ENCODE results near the gene IMMT.

Gene IMMT

DNA sequence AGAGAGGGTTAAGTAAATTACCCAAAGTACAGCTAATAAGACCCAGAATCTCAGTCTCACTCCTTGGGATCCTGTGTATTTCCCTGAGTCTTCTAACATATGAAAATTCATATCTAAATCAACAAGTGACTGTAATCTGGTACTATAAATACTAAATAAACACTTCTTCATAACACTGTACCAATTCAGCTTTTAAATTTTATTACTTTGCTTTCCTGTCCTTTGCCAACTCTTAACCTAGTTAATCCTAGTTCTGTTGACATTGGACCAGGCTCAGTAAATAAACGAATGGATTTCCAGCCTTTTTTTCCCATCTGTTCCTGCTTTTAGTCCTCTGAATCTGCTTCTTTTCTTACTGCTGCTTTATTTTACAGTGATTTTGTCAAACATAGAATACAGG is 17.8 kb upstream of the IMMT start:
- TF ChIP-seq RAD21 (IDR thresholded peaks at IDR 0.05; ENCODE audit: low read depth) (no peak), NFIC (IDR thresholded peaks at IDR 0.05) (no peak), EGR1 (IDR thresholded peaks at IDR 0.05) (no peak), ZBTB7A (IDR thresholded peaks at IDR 0.05; ENCODE audit: low read depth) (no peak), TEAD4 (IDR thresholded peaks at IDR 0.05) (no peak), CEBPB (IDR thresholded peaks at IDR 0.05) (no peak), FOXM1 (IDR thresholded peaks at IDR 0.05; ENCODE audit: borderline replicate concordance, low read depth) (no peak), YY1 (IDR thresholded peaks at IDR 0.05; ENCODE audit: low read depth) (no peak)
- TF ChIP-seq, protein P1, sequence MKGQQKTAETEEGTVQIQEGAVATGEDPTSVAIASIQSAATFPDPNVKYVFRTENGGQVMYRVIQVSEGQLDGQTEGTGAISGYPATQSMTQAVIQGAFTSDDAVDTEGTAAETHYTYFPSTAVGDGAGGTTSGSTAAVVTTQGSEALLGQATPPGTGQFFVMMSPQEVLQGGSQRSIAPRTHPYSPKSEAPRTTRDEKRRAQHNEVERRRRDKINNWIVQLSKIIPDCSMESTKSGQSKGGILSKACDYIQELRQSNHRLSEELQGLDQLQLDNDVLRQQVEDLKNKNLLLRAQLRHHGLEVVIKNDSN (IDR thresholded peaks at IDR 0.05): no peak

DNA sequence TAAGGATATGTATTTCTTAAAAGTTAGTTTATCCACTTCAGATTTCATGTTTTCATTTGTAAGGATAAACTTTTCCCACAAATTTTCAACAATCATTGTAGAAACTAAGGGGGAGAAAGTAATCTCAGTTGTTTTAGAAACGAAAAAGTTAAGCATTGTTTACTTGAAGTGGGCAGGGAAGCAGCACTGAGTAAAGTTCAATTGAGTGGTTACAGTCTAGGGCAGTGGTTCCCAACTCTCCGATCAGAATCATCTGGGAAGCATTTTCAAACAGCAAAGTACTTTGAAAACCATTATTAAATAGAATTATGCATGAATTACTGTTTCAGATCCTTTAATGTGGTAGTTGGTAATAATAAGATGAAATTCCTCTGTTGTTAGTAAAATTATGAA is 16.5 kb upstream of the IMMT start:
- no peak for TF ChIP-seq EP300 (IDR thresholded peaks at IDR 0.05; ENCODE audit: borderline replicate concordance)
- TF ChIP-seq, protein P2, sequence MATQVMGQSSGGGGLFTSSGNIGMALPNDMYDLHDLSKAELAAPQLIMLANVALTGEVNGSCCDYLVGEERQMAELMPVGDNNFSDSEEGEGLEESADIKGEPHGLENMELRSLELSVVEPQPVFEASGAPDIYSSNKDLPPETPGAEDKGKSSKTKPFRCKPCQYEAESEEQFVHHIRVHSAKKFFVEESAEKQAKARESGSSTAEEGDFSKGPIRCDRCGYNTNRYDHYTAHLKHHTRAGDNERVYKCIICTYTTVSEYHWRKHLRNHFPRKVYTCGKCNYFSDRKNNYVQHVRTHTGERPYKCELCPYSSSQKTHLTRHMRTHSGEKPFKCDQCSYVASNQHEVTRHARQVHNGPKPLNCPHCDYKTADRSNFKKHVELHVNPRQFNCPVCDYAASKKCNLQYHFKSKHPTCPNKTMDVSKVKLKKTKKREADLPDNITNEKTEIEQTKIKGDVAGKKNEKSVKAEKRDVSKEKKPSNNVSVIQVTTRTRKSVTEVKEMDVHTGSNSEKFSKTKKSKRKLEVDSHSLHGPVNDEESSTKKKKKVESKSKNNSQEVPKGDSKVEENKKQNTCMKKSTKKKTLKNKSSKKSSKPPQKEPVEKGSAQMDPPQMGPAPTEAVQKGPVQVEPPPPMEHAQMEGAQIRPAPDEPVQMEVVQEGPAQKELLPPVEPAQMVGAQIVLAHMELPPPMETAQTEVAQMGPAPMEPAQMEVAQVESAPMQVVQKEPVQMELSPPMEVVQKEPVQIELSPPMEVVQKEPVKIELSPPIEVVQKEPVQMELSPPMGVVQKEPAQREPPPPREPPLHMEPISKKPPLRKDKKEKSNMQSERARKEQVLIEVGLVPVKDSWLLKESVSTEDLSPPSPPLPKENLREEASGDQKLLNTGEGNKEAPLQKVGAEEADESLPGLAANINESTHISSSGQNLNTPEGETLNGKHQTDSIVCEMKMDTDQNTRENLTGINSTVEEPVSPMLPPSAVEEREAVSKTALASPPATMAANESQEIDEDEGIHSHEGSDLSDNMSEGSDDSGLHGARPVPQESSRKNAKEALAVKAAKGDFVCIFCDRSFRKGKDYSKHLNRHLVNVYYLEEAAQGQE (IDR thresholded peaks at IDR 0.05; ENCODE audit: low read depth): no peak
- no peak for TF ChIP-seq TEAD4 (IDR thresholded peaks at IDR 0.05)

DNA sequence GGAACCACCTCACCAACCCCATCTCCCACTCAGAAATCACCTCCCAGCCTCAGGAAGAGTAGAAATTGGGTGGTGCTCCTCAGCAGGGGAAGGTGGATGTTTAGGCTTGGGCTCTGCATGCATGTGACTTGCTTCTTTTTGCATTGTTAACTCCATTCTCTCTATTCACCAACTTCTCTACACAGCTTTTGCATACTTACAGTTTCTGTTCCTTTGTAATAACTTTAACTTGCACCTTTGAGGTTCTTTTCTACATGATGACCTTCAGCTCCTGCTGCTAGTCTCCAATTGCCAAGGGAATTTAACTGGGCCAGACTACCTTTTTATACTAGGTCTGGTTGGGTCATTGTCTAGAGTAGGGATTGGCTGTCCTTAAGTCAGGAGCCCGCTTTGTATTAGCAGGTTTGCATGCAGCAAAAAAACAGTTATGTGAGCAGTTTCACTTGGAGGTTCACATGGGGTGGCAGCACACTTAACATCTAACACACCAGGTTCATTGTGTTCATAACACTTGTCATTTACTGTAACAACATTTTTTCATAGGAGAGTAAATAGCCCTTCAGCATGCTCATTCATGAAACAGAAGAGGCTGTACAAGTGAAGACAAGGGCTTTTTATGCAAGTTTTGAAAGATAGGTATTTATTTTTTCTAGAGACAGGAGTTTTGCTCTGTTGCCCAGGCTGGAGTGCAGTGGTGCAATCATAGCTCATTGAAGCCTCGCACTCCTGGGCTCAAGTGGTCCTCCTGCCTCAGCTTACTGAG is 16.0 kb upstream of the IMMT start:
- TF ChIP-seq, protein P1 (IDR thresholded peaks at IDR 0.05): no peak
- TF ChIP-seq, protein P3, sequence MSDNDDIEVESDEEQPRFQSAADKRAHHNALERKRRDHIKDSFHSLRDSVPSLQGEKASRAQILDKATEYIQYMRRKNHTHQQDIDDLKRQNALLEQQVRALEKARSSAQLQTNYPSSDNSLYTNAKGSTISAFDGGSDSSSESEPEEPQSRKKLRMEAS (IDR thresholded peaks at IDR 0.05): no peak
- no peak for TF ChIP-seq EP300 (IDR thresholded peaks at IDR 0.05; ENCODE audit: borderline replicate concordance)

DNA sequence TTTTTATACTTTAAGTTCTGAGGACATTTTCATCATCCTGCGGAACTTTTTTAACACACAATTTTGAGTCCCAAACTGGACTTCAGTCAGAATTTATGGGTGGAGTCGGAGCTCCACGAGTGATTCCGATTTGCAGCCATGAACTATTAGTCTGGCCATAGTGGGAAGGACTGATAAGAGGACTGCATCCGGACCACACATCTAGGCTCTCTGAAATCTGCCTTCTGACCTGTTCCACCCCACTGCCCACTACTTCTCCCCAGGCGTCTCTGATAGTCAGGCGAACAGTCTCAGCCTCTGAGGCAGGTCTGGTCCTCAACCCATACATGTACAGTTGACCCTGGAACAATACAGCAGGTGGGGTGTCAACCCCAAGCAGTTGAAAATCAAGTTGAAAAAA is 9.2 kb upstream of the IMMT start:
- TF ChIP-seq, protein P1 (IDR thresholded peaks at IDR 0.05): no peak
- TF ChIP-seq, protein P3 (IDR thresholded peaks at IDR 0.05): no peak
- TF ChIP-seq TEAD4 (IDR thresholded peaks at IDR 0.05) (no peak), RAD21 (IDR thresholded peaks at IDR 0.05; ENCODE audit: low read depth) (no peak), TCF12 (IDR thresholded peaks at IDR 0.05; ENCODE audit: low read depth) (no peak), FOXM1 (IDR thresholded peaks at IDR 0.05; ENCODE audit: borderline replicate concordance, low read depth) (no peak)
- TF ChIP-seq, protein P2 (IDR thresholded peaks at IDR 0.05; ENCODE audit: low read depth): no peak

DNA sequence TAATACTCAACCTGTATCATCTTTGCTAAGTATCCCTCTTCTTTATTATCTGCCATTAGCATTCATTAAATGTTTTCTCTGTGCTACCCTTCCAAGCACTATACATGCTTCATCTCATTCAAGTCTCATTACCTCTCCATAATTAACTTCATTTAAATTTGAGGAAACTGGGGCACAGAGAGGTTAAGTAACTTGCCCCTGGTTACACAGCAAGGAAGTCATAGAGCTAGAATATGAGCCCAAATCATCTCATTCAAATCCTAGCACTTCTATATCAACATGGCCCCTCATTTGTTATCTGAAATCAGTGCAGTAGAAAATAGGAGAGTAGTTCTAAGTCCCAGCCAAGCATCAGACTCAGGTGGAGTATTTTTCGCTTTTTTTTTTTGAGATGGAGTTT is 8.4 kb upstream of the IMMT start:
- TF ChIP-seq ZBTB7A (IDR thresholded peaks at IDR 0.05; ENCODE audit: low read depth) (no peak), TAF1 (IDR thresholded peaks at IDR 0.05; ENCODE audit: low read depth) (no peak), FOXM1 (IDR thresholded peaks at IDR 0.05; ENCODE audit: borderline replicate concordance, low read depth) (no peak), RAD21 (IDR thresholded peaks at IDR 0.05; ENCODE audit: low read depth) (no peak), NFIC (IDR thresholded peaks at IDR 0.05) (no peak), EGR1 (IDR thresholded peaks at IDR 0.05) (no peak), EP300 (IDR thresholded peaks at IDR 0.05; ENCODE audit: borderline replicate concordance) (no peak), CEBPB (IDR thresholded peaks at IDR 0.05) (no peak)
- TF ChIP-seq, protein P2 (IDR thresholded peaks at IDR 0.05; ENCODE audit: low read depth): no peak
